SK-N-SH (cell line): ENCODE measurements around the gene NR6A1. TPM values are rescaled to one million over a fixed set of nuclear protein-coding genes. Genes with fewer than 3 reads are reported as not detected.

Experiments
- CTCF ChIA-PET: fragments of 300-600, 350-600 bp; formaldehyde crosslinking; extraction: SDS; loops from one replicate; lab custom pipeline; 2021; lab: Yijun Ruan, JAX
- POLR2A ChIA-PET: fragments of 350-600 bp; sonication (Branson Sonifier 250); formaldehyde crosslinking; extraction: SDS; loops from one replicate; lab custom pipeline; 2020; ENCODE audit warnings: antibody characterized with exemption, inconsistent platforms; lab: Yijun Ruan, JAX
- DNase-seq: peaks from one replicate; pipeline ENCODE4 v3.0.0; 2012
- H2AFZ ChIP-seq: fragments of 200-600 bp; sonication (generic); 2 replicates; pipeline ENCODE4 v1.8.1; 2016; ENCODE audit warnings: antibody characterized with exemption, mild to moderate bottlenecking, low read depth
- H3F3A ChIP-seq: fragments of 200-600 bp; sonication (generic); replicated peaks from 2 replicates; pipeline ENCODE3; 2016; ENCODE audit warnings: antibody characterized with exemption, mild to moderate bottlenecking; ENCODE audit not compliant: insufficient read depth
- H3K27ac ChIP-seq, 2 experiments: fragments of 200-500 bp in 1 of 2; fragments of 200-600 bp in 1 of 2; sonication (Bioruptor generic) in 1 of 2; sonication (generic), shearing (Covaris generic) in 1 of 2; 2 replicates each; pipeline versions ENCODE4 v1.5.1 to v1.6.1; 2014 to 2016; ENCODE audit warnings: low read depth in 2 of 2, inconsistent platforms in 1 of 2, low read length in 1 of 2, mild to moderate bottlenecking in 1 of 2, mixed read lengths in 1 of 2
- H3K27me3 ChIP-seq: fragments of 200-600 bp; sonication (generic), shearing (Covaris generic); 2 replicates; pipeline ENCODE4 v1.6.1; 2016; ENCODE audit warnings: mixed run types; ENCODE audit not compliant: insufficient read depth
- H3K36me3 ChIP-seq, 2 experiments: fragments of 200-500 bp in 1 of 2; fragments of 200-600 bp in 1 of 2; sonication (Bioruptor generic) in 1 of 2; sonication (generic) in 1 of 2; replicated peaks in 1 of 2; 2 replicates each; pipeline versions ENCODE3 to v1.5.1; 2014 to 2016; ENCODE audit warnings: low read length in 1 of 2, mild to moderate bottlenecking in 1 of 2; ENCODE audit not compliant: insufficient read depth in 2 of 2, control insufficient read depth in 1 of 2
- H3K4me1 ChIP-seq, 2 experiments: fragments of 200-500 bp in 1 of 2; fragments of 200-600 bp in 1 of 2; sonication (Bioruptor generic) in 1 of 2; sonication (generic), shearing (Covaris generic) in 1 of 2; 2 replicates each; pipeline versions ENCODE4 v1.5.1 to v1.6.1; 2014 to 2016; ENCODE audit warnings: low read depth in 1 of 2, low read length in 1 of 2, mixed run types in 1 of 2; ENCODE audit not compliant: insufficient read depth in 2 of 2, control insufficient read depth in 1 of 2
- H3K4me2 ChIP-seq: fragments of 200-600 bp; sonication (generic), shearing (Covaris generic); 2 replicates; pipeline ENCODE4 v1.6.1; 2017; ENCODE audit warnings: mixed run types
- H3K4me3 ChIP-seq, 2 experiments: fragments of 200-500 bp in 1 of 2; fragments of 200-600 bp in 1 of 2; sonication (Bioruptor generic) in 1 of 2; sonication (generic), shearing (Covaris generic) in 1 of 2; 2 replicates each; pipeline versions ENCODE4 v1.5.1 to v1.8.1; 2014 to 2016; ENCODE audit warnings: low read depth in 2 of 2, inconsistent platforms in 1 of 2, low read length in 1 of 2, mild to moderate bottlenecking in 1 of 2, mixed read lengths in 1 of 2, moderate library complexity in 1 of 2
- H3K79me2 ChIP-seq: fragments of 200-600 bp; sonication (generic); 2 replicates; pipeline ENCODE4 v1.8.1; 2017; ENCODE audit warnings: mild to moderate bottlenecking; ENCODE audit not compliant: insufficient read depth
- H3K9ac ChIP-seq: fragments of 200-600 bp; sonication (generic); 2 replicates; pipeline ENCODE4 v1.6.1; 2017; ENCODE audit warnings: mixed run types
- H3K9me2 ChIP-seq: fragments of 200-600 bp; sonication (generic); 2 replicates; pipeline ENCODE4 v1.6.1; 2017; ENCODE audit warnings: mixed run types
- H3K9me3 ChIP-seq: fragments of 200-600 bp; sonication (generic); 2 replicates; pipeline ENCODE4 v1.6.1; 2017; ENCODE audit warnings: mixed run types, mild to moderate bottlenecking, moderate library complexity
- H4K20me1 ChIP-seq: fragments of 200-600 bp; sonication (generic); 2 replicates; pipeline ENCODE4 v1.6.1; 2017; ENCODE audit warnings: mild to moderate bottlenecking, mixed run types; ENCODE audit not compliant: insufficient read depth
- EP300 ChIP-seq, 2 experiments: IDR thresholded peaks; 2 replicates each; pipeline versions ENCODE4 v1.4.0 to v1.6.1; 2012; ENCODE audit warnings: borderline replicate concordance in 1 of 2, low read depth in 1 of 2, low read length in 1 of 2
- FOSL2 ChIP-seq: IDR thresholded peaks from 2 replicates; pipeline ENCODE4 v1.4.0; 2012; ENCODE audit warnings: low read depth, mild to moderate bottlenecking, moderate library complexity, borderline replicate concordance
- FOXJ3 ChIP-seq: sonication (generic); formaldehyde crosslinking; IDR thresholded peaks from 2 replicates; pipeline ENCODE4 v1.5.1; 2020; ENCODE audit warnings: mild to moderate bottlenecking, missing genetic modification reagents
- GATA2 ChIP-seq: sonication (generic); formaldehyde crosslinking; IDR thresholded peaks from 2 replicates; pipeline ENCODE4 v1.5.0; 2020; ENCODE audit warnings: mild to moderate bottlenecking, missing genetic modification reagents
- MEF2A ChIP-seq: IDR thresholded peaks from 2 replicates; pipeline ENCODE4 v1.4.0; 2012; ENCODE audit warnings: low read depth, borderline replicate concordance
- NRF1 ChIP-seq: IDR thresholded peaks from 2 replicates; pipeline ENCODE4 v1.6.1; 2012; ENCODE audit warnings: low read depth, mild to moderate bottlenecking, low read length
- POLR2AphosphoS5 ChIP-seq: IDR thresholded peaks from 2 replicates; pipeline ENCODE4 v1.6.1; 2012; ENCODE audit warnings: low read depth, low read length
- RAD21 ChIP-seq: IDR thresholded peaks from 2 replicates; pipeline ENCODE4 v1.6.1; 2012; ENCODE audit warnings: mild to moderate bottlenecking, low read length
- RCOR1 ChIP-seq: fragments of 150-350 bp; IDR thresholded peaks from 2 replicates; pipeline ENCODE4 v1.6.1; 2017; ENCODE audit warnings: antibody characterized with exemption, low read length
- SIN3A ChIP-seq: IDR thresholded peaks from 2 replicates; pipeline ENCODE4 v1.6.1; 2012; ENCODE audit warnings: low read depth, mild to moderate bottlenecking, low read length, moderate library complexity, borderline replicate concordance
- SMC3 ChIP-seq: IDR thresholded peaks from 2 replicates; pipeline ENCODE4 v1.6.1; 2012; ENCODE audit warnings: low read depth, low read length, improper control_type of control experiment
- TCF12 ChIP-seq: IDR thresholded peaks from 2 replicates; pipeline ENCODE4 v1.4.0; 2012
- YY1 ChIP-seq: IDR thresholded peaks from 2 replicates; pipeline ENCODE4 v1.4.0; 2012; ENCODE audit warnings: low read depth, mild to moderate bottlenecking
- WGBS: methylation state at CpG from one replicate; pipeline ENCODE4 v1.1.6; 2017; ENCODE audit warnings: low lambda C conversion rate; 5-methylcytosine and 5-hydroxymethylcytosine counted together
- polyA plus RNA-seq, 3 experiments: library from polyadenylated mRNA; depleted of rRNA; stranded (reverse); fragments of >200 nt; gene quantifications; 2 replicates each; pipeline ENCODE4 v1.2.3, GENCODE V29; 2012
- TF ChIP-seq, protein P1 (sequence below): IDR thresholded peaks from 2 replicates; pipeline ENCODE4 v1.4.0; 2012; ENCODE audit warnings: low read depth
- TF ChIP-seq, protein P2 (sequence below): IDR thresholded peaks from 2 replicates; pipeline ENCODE4 v1.6.1; 2012; ENCODE audit warnings: mild to moderate bottlenecking, low read depth, low read length, moderate library complexity

Gene NR6A1
- polyA plus RNA-seq, 1 of the 3 experiments (the other 2 are of a cell fraction), result 1.2 TPM

GRCh38 chr9:124558777-124559470 is 212.2 kb downstream of the NR6A1 start:
- TF ChIP-seq MEF2A, result no peak
- no peak for TF ChIP-seq TCF12
- TF ChIP-seq, all 33 proteins: peak for 0
- H4K20me1 ChIP-seq, result no peaks in the 10 kb centered on the region
- no peaks in the 10 kb centered on the region for H3K9me2 ChIP-seq
- no peak overlapping the region for H3K27ac ChIP-seq
- no peaks in the 10 kb centered on the region for H3K4me1 ChIP-seq
- H3K79me2 ChIP-seq, result no peaks in the 10 kb centered on the region
- DNase-seq, result no peak
- no peak overlapping the region for H2AFZ ChIP-seq
- WGBS, result 78% methylated on average over 4 of the region's 4 CpGs
- CTCF ChIA-PET, result interaction anchor here (1.0 to 3.0 kb wide), 4 partner anchors 22 to 294 kb away, joined by 3 to 14 read pairs (median 8); partner anchors contain the start of gene WDR38
- no peak overlapping the region for H3K9ac ChIP-seq
- no peak overlapping the region for H3K4me3 ChIP-seq
- H3K36me3 ChIP-seq, result no peaks in the 10 kb centered on the region
- H3K27me3 ChIP-seq, result no peaks in the 10 kb centered on the region
- POLR2A ChIA-PET, result no interaction called here
- no peak overlapping the region for H3K4me2 ChIP-seq
- H3K9me3 ChIP-seq, result no peaks in the 10 kb centered on the region
- H3F3A ChIP-seq, result no peaks in the 10 kb centered on the region

- Histone ChIP-seq H3K27me3 (no peaks in the 10 kb centered on the region), H4K20me1 (no peaks in the 10 kb centered on the region), H3K36me3 (no peaks in the 10 kb centered on the region), H3K9ac (no peak overlapping the region), H2AFZ (no peak overlapping the region), H3K79me2 (no peaks in the 10 kb centered on the region), H3K27ac (no peak overlapping the region), H3K4me2 (no peak overlapping the region), H3K4me1 (no peaks in the 10 kb centered on the region), H3K4me3 (no peak overlapping the region), H3F3A (no peaks in the 10 kb centered on the region), H3K9me3 (no peaks in the 10 kb centered on the region), H3K9me2 (no peaks in the 10 kb centered on the region)
- POLR2A ChIA-PET, result no interaction called here
- 94% methylated on average over 3 of the region's 3 CpGs for WGBS
- no peak for TF ChIP-seq RAD21
- no peak for TF ChIP-seq RCOR1
- no peak for TF ChIP-seq TCF12
- no peak for TF ChIP-seq FOXJ3
- TF ChIP-seq, protein P1, sequence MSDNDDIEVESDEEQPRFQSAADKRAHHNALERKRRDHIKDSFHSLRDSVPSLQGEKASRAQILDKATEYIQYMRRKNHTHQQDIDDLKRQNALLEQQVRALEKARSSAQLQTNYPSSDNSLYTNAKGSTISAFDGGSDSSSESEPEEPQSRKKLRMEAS, result no peak
- TF ChIP-seq SIN3A, result no peak
- no peak for DNase-seq
- CTCF ChIA-PET, result interaction anchor here (0.7 to 3.0 kb wide), 6 partner anchors 14 to 295 kb away, joined by 3 to 14 read pairs (median 4); partner anchors contain the start of gene WDR38
Measured at GRCh38 chr9:124557895-124558294, 213.2 kb downstream of the NR6A1 start.

DNA sequence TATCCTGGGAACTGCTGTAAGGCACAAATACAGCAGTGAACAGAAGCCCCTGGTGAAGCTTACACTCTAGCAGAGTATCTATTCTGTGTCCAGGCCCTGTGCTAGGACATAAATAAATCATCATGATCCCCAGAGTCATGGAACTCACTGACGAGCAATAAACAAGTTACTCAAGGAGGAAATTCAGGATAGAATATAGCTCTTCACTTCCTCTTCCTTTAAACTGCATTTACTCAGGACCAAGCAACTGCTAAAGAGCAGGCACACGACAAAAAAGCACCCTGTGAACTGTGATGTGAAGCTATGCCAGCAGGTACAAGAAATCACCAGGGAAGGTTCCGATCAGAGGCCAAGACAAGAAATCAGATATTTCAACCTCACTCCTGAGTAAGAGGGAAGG is 216.1 kb downstream of the NR6A1 start:
- Histone ChIP-seq H3K27ac (no peak overlapping the region), H3K4me2 (no peak overlapping the region), H3K36me3 (no peaks in the 10 kb centered on the region), H3K27me3 (no peaks in the 10 kb centered on the region), H3K9me2 (no peaks in the 10 kb centered on the region), H3F3A (no peaks in the 10 kb centered on the region), H3K9me3 (no peaks in the 10 kb centered on the region), H3K4me3 (no peak overlapping the region), H3K9ac (no peak overlapping the region), H2AFZ (no peak overlapping the region), H3K79me2 (no peaks in the 10 kb centered on the region), H3K4me1 (peaks cover 3 to 5% of the 10 kb centered on the region in 2 experiments; a peak in 2 of 4 replicates), H4K20me1 (no peaks in the 10 kb centered on the region)
- DNase-seq, result no peak
- 100% methylated on average over 3 of the region's 3 CpGs for WGBS
- ChIA-PET POLR2A (no interaction called here), CTCF (interaction anchor here (0.8 to 5.2 kb wide), 6 partner anchors 10 to 298 kb away, joined by 3 to 58 read pairs (median 4); partner anchors contain the start of gene WDR38)
- TF ChIP-seq POLR2AphosphoS5 (no peak), SIN3A (no peak), NRF1 (no peak), FOSL2 (no peak), GATA2 (CRISPR knock-in tag) (no peak), SMC3 (no peak), TCF12 (no peak), EP300 (IDR thresholded peaks at IDR 0.05; ENCODE audit: borderline replicate concordance in 1 of 2, low read depth in 1 of 2, low read length in 1 of 2) (no peak), YY1 (no peak)
- TF ChIP-seq, protein P1, result no peak
- TF ChIP-seq, protein P2, sequence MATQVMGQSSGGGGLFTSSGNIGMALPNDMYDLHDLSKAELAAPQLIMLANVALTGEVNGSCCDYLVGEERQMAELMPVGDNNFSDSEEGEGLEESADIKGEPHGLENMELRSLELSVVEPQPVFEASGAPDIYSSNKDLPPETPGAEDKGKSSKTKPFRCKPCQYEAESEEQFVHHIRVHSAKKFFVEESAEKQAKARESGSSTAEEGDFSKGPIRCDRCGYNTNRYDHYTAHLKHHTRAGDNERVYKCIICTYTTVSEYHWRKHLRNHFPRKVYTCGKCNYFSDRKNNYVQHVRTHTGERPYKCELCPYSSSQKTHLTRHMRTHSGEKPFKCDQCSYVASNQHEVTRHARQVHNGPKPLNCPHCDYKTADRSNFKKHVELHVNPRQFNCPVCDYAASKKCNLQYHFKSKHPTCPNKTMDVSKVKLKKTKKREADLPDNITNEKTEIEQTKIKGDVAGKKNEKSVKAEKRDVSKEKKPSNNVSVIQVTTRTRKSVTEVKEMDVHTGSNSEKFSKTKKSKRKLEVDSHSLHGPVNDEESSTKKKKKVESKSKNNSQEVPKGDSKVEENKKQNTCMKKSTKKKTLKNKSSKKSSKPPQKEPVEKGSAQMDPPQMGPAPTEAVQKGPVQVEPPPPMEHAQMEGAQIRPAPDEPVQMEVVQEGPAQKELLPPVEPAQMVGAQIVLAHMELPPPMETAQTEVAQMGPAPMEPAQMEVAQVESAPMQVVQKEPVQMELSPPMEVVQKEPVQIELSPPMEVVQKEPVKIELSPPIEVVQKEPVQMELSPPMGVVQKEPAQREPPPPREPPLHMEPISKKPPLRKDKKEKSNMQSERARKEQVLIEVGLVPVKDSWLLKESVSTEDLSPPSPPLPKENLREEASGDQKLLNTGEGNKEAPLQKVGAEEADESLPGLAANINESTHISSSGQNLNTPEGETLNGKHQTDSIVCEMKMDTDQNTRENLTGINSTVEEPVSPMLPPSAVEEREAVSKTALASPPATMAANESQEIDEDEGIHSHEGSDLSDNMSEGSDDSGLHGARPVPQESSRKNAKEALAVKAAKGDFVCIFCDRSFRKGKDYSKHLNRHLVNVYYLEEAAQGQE, result no peak
